Glomerular endothelial cell (primary cell): ENCODE data around the gene RNASEL. TPM values are rescaled to one million over a fixed set of nuclear protein-coding genes. Genes with fewer than 3 reads are reported as not detected.
"Not testable (repeated sequence)": the region's sequence is repeated elsewhere in the genome, so short reads cannot be mapped to it uniquely, and the experiment has no call there.

Source experiments
- DNase-seq: peaks from one replicate; pipeline ENCODE4 v3.0.0-alpha.2; 2011; ENCODE audit warnings: low read depth, low spot score; ENCODE audit errors: extremely low read depth
- total RNA-seq: library from RNA; depleted of rRNA; stranded (reverse); fragments of >200 nt; gene quantifications from 2 replicates; pipeline ENCODE4 v1.2.3, GENCODE V29; 2015

The RNASEL gene
- total RNA-seq, 1 donor from 2014 or later = 3.2 TPM

DNA sequence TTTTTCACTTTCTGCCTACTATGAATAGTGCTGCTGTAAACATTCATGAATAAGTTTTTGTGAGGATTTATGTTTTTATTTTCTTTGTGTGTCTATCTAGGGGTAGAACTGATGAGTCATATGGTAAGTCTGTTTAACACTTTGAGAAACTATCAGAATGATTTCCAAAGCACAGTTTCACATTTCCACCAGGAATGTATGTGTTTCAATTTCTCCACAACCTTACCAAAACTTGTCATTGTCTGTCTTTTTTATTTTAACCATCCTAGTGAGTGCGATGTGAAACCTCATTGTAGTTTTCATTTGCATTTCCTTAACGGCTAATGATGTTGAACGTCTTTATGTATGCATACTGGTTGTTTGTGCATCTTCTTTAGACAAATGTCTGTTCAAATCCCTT lies 23.5 kb downstream of the RNASEL start:
- DNase-seq = no peak

DNA sequence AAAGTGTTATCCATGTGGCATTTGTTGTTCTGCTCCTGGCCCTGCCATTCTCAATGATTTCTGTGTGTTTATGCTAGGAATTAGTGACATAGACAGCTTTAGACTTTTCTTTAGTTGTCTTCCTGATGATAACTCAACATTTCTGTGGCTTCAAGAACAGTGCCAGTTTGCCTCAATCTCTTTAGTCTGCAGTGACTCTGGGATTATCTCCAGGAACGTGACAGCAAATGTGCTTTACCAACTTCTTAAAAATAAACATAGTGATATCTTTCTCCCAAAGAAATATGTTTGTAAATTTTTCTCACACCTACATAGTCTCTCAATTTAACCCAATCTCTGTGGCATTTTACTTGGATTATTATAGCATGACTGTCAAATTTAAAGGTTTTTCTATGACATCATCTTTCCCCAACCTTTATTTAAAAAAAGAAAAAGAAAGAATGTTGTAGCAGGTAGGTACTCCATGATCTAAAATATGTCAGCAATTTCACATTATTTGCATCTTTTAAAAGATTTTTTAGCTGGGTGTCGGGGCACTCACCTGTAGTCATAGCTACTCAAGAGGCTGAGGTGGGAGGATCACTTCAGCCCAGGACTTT lies 24.6 kb downstream of the RNASEL start:
- no peak for DNase-seq

DNA sequence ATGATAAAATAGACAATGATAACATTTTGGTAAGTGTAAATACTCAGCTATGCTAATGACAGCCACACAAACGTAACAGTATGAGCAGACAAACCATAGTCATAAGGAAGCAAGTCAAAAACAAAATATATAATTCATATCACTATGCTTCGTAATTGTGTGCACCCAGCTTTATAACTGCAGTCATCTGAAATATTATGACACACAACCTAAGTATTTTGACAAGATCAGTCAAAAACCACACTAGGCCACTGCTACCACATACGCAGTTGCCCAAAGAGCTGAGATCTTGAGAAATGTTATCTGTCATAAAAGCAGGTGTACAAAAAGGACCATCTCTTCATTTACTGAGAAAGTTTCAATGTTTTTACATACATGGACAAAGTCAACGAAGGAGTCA lies 26.0 kb downstream of the RNASEL start:
- DNase-seq = no peak

DNA sequence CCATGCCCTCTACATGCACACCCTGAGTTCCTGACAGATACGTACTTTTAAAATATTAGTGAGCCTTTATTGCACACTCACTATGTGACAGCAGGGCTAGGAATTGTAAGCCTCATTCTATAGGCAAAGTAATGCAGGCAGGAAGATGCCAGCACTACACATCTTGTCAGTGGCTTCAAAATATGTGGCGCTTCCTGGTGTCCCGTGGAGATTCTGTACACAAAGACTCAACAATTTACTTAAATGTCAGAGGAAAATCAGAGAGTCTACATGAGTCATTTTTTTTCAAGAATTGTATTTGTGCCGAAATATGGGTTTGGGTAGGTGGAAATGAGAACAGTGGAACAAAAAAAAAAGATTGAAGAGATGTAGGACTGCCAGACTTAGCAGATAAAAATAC lies 27.6 kb downstream of the RNASEL start:
- no peak for DNase-seq

- DNase-seq = no peak
These were observed 28.6 kb downstream of the RNASEL start for GRCh38 chr1:182560392-182560984.

DNA sequence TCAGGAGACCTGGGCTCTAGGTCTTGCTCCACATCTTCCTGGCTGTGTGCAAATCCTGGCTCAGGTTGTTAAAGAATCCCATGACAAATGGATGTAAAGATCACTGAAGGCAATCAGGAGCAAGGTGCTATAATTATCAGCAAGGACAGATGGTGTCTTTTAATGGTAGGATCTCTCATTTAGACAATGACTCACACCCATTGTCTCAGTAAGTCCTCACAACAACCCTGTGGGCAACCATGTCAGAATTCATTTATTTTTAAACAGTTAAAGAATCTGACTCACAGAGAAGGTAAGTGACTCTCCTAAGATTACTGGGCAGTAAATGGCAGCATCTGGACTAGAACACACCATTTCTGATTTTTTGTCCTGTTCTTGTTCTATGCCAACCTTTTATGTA lies 32.8 kb downstream of the RNASEL start:
- no peak for DNase-seq

DNA sequence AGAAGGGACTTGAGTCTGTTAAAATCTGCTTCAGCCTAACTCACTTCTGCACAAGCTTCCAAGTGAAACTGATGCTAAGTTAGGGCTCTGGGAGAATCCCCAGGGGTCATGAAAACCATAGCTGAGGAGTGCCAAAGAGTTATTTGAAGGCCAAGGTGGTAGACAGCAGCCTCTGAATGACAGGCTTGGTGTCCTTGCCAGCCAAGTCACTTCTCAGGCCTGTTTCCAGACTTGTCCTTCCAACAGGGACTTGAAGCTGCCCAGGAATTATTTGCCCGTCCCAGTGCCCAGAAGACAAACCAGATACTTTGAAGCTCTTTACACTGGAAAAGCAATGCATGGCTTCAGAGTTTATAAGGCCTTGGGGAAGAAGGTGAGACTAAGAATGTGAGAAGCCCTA lies 33.6 kb downstream of the RNASEL start:
- no peak for DNase-seq

DNA sequence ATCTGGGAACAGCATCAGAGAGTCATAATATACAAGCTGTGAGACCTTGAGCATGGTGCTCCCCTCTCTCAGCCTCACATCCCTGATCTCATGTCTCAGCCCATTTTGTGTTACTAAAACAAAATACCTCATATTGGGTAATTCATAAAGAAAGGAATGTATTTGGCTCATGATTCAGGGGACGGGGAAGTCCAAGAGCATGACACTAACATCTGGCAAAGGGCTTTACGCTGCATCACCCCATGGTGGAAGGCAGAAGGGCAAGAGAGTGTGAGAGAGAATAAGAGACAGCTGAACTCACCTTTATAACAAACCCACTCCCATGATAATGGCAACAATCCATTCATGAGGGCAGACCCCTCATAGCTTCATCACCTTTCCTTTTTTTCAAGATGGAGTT lies 36.5 kb downstream of the RNASEL start:
- no peak for DNase-seq

GRCh38 chr1:182549811-182550210 lies 39.2 kb downstream of the RNASEL start:
- no peak for DNase-seq

DNA sequence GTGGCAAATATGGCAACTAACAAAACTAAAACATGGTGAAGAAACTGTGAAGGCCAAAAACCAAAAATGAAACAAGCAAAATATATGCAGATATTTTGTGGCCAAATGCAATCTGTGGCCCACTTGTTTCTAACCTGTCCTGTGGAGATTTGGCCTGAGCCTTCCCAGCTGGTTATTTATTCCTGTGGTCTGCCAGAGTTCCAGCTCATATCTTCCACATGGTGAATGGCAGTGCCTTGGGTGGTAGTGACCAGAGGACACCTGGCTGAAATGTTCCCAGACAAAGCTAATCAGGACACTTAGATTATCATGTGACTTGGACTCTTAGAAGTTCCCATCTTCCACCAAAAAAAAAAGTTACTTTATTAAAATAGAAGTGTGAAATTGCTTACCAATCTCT lies 39.7 kb downstream of the RNASEL start:
- DNase-seq = no peak

DNA sequence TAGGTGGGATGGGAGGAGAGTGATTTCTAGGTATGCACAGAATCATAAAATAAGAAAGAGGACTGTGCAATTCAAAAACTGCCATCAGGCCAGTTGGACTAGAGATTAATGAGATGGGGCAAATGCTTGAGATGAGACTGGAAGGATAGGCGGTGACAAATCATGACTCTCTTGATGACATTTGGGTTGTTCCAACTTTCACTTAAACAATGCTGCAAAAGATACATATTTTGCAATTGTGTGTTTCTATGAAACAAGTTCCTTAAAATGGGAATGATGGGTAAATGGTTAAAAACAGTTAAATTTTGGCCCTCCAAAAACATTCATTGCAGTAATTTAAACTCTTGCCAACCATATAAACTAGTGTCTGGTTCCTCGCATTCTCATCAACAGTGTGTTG lies 55.2 kb downstream of the RNASEL start:
- DNase-seq = no peak

GRCh38 chr1:182528206-182528605 lies 60.9 kb downstream of the RNASEL start:
- DNase-seq = not testable (repeated sequence)

DNA sequence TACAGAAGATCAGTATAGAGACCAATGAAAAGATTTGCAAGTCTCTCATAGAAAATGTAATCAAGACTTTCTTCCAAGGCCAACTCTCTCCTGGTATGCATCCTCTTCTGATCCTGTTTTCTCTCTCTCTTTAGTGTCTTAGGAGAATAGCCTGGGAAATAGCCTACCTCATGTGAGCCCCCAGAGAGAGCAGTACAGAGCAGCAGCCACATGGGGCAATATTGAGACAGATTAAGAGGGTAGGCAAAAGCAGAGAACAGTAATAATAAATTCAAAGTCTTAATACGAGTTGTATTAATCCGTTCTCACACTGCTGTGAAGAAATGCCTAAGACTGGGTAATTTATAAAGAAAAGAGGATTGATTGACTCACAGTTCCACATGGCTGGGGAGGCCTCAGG lies 61.4 kb downstream of the RNASEL start:
- no peak for DNase-seq

DNA sequence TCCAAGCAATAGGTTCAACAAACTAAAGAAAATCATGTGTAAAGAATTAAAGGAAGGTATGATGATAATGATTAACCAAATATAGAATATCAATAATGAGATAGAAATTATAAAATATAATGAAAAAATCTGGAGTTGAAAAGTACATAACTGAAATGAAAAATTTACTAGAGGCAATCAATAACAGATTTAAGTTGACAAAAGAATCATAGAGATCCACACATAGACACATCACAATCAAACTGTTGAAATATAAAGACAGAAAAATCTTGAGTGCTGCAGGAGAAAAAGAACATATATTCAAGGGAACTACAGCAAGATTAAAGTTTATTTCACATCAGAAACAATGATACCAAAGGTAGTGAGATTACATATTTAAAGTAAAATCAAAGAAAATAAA lies 63.7 kb downstream of the RNASEL start:
- no peak for DNase-seq

Other genes with a start within 250 kb of the RNASEL start
- 107 and 129 TPM in 2 replicates for gene GLUL, start 197.5 kb downstream of the RNASEL start, total RNA-seq
- not detected in 2 replicates for gene TEDDM1, start 188.6 kb downstream of the RNASEL start, total RNA-seq
- not detected in 2 replicates for gene RGSL1, start 139.1 kb downstream of the RNASEL start, total RNA-seq
- 1.0 and 2.2 TPM in 2 replicates for gene RGS16, start 15.1 kb upstream of the RNASEL start, total RNA-seq
- gene RGS8, start 95.3 kb upstream of the RNASEL start, total RNA-seq = not detected in 2 replicates
- 1.8 and 2.7 TPM in 2 replicates for gene NPL, start 200.5 kb upstream of the RNASEL start, total RNA-seq